MM.1S (cell line): ENCODE results near the gene ADRA2C.

ENCODE experiments used
- EZH2 ChIP-seq: fragments of 300-600 bp; sonication (generic); optimal IDR thresholded peaks from 2 replicates; pipeline ENCODE3; 2017; ENCODE audit warnings: low read depth, mild to moderate bottlenecking, antibody characterized with exemption, low read length, mixed read lengths
- EZH2phosphoT487 ChIP-seq: fragments of 300-600 bp; sonication (generic); IDR thresholded peaks from 2 replicates; pipeline ENCODE4 v1.6.1; 2018; ENCODE audit warnings: antibody characterized with exemption, low read length
- TF ChIP-seq, protein P1 (sequence below): fragments of 300-600 bp; sonication (generic); IDR thresholded peaks from 2 replicates; pipeline ENCODE4 v1.5.1; 2016; ENCODE audit warnings: antibody characterized with exemption, low read length, mixed read lengths

DNA sequence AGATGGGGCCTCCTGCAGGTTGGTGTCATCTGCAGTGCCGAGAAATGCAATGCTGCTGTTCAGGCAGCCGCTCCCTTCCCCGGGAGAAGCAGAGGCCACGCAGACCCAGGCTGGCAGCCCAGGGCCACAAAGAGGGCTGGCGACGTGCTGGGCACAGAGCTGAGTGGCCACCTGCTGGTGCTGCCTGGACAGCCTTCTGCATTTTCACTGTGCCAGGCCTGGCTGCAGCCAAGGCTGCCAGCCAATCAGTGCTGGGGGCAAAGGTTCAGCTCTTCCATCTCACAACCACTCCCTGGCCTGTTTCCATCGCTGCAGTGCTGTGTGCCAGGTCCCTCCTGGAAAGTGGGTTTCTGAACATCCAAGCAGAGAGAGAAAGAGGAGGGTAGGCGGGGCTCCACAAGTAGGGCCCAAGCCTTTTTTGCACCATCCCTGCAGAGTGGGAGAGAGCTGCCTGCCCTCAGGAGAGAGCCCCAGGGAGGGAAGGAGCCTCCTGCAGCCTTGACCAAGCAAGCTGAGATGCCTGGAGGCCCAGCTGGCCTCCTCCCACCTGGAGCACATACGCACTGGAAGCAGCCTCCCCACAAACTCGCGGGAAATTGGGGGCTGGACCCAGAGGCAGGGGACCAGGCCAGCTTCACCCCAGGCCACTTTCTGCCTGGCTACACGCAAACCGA lies 20.1 kb downstream of the ADRA2C start:
- TF ChIP-seq, protein P1, sequence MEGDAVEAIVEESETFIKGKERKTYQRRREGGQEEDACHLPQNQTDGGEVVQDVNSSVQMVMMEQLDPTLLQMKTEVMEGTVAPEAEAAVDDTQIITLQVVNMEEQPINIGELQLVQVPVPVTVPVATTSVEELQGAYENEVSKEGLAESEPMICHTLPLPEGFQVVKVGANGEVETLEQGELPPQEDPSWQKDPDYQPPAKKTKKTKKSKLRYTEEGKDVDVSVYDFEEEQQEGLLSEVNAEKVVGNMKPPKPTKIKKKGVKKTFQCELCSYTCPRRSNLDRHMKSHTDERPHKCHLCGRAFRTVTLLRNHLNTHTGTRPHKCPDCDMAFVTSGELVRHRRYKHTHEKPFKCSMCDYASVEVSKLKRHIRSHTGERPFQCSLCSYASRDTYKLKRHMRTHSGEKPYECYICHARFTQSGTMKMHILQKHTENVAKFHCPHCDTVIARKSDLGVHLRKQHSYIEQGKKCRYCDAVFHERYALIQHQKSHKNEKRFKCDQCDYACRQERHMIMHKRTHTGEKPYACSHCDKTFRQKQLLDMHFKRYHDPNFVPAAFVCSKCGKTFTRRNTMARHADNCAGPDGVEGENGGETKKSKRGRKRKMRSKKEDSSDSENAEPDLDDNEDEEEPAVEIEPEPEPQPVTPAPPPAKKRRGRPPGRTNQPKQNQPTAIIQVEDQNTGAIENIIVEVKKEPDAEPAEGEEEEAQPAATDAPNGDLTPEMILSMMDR = no peak
- TF ChIP-seq EZH2 (no peak), EZH2phosphoT487 (no peak)
